Caco-2 (cell line): ENCODE data around the gene SYF2. TPM values are rescaled to one million over a fixed set of nuclear protein-coding genes. Genes with fewer than 3 reads are reported as not detected.

Source experiments
- BruUV-seq: library from RNA; stranded (reverse); fragments of 400-500 nt; replicated peaks from 2 replicates; lab custom pipeline; 2021; lab: Mats Ljungman, UMichigan
- CTCF ChIA-PET: fragments of 300-600 bp; sonication (Branson Sonifier 250); formaldehyde crosslinking; loops from one replicate; lab custom pipeline; 2022; ENCODE audit warnings: antibody characterized with exemption; lab: Charles Lee
- POLR2A ChIA-PET: fragments of 300-600 bp; sonication (Branson Sonifier 250); formaldehyde crosslinking; loops from one replicate; lab custom pipeline; 2022; ENCODE audit warnings: antibody characterized with exemption; lab: Charles Lee
- DNase-seq, 2 experiments: peaks; one replicate each; pipeline versions ENCODE4 v3.0.0 to v3.0.0-alpha.2; 2020 to 2022
- H3K27me3 ChIP-seq: replicated peaks from 2 replicates; pipeline ENCODE4 v1.6.0; 2011; ENCODE audit warnings: low read length; ENCODE audit not compliant: control insufficient read depth, insufficient read depth
- H3K36me3 ChIP-seq: 2 replicates; pipeline ENCODE4 v1.5.1; 2011; ENCODE audit warnings: low read length; ENCODE audit not compliant: control insufficient read depth, insufficient read depth
- H3K4me1 ChIP-seq: fragments of 250-450 bp; sonication (Bioruptor Pico); 2 replicates; pipeline ENCODE4 v1.5.1; 2020; ENCODE audit warnings: mild to moderate bottlenecking
- H3K4me3 ChIP-seq: 2 replicates; pipeline ENCODE4 v1.5.1; 2011; ENCODE audit warnings: low read depth, mild to moderate bottlenecking, control low read depth, low read length
- H3K9me3 ChIP-seq: fragments of 250-450 bp; sonication (Bioruptor Pico); 2 replicates; pipeline ENCODE4 v1.5.1; 2020; ENCODE audit warnings: mild to moderate bottlenecking, moderate library complexity
- H3K27ac Mint-ChIP-seq: one replicate; pipeline ENCODE4 v1.8.0; 2022; ENCODE audit warnings: mixed read lengths; ENCODE audit not compliant: unreplicated experiment
- H3K27me3 Mint-ChIP-seq: one replicate; pipeline ENCODE4 v1.8.0; 2022; ENCODE audit warnings: mixed read lengths; ENCODE audit not compliant: insufficient read depth, unreplicated experiment
- H3K36me3 Mint-ChIP-seq: one replicate; pipeline ENCODE4 v1.8.0; 2022; ENCODE audit warnings: mild to moderate bottlenecking, mixed read lengths; ENCODE audit not compliant: insufficient read depth, unreplicated experiment
- H3K4me1 Mint-ChIP-seq: one replicate; pipeline ENCODE4 v1.8.0; 2022; ENCODE audit warnings: low read depth, mixed read lengths; ENCODE audit not compliant: unreplicated experiment
- H3K4me3 Mint-ChIP-seq: one replicate; pipeline ENCODE4 v1.8.0; 2022; ENCODE audit warnings: mild to moderate bottlenecking, moderate library complexity, mixed read lengths; ENCODE audit not compliant: unreplicated experiment
- H3K9me3 Mint-ChIP-seq: one replicate; pipeline ENCODE4 v1.8.0; 2022; ENCODE audit warnings: mixed read lengths; ENCODE audit not compliant: unreplicated experiment
- intact Hi-C: fragments of 100-400 bp; cut with micrococcal nuclease; formaldehyde crosslinking; loops from one replicate; pipeline ENCODE4 v1.10.0; 2022; ENCODE audit not compliant: unreplicated experiment
- total RNA-seq: library from RNA; stranded (reverse); gene quantifications from 2 replicates; pipeline ENCODE4 v1.2.3, GENCODE V29; 2022
- TF ChIP-seq, protein P1 (sequence below), 2 experiments: fragments of 200-600 bp in 1 of 2; IDR thresholded peaks; 1 replicate in 1 of 2; 2 replicates in 1 of 2; pipeline versions ENCODE4 v1.5.1 to v1.8.0; 2011 to 2022; ENCODE audit warnings: antibody characterized with exemption in 1 of 2, control low read depth in 1 of 2, inconsistent platforms in 1 of 2, low read depth in 1 of 2, low read length in 1 of 2, mild to moderate bottlenecking in 1 of 2, moderate library complexity in 1 of 2; ENCODE audit not compliant: insufficient read depth in 1 of 2, severe bottlenecking in 1 of 2, unreplicated experiment in 1 of 2

Gene SYF2
- total RNA-seq, 1 experiment from 2014 or later: 32.3 TPM

DNA sequence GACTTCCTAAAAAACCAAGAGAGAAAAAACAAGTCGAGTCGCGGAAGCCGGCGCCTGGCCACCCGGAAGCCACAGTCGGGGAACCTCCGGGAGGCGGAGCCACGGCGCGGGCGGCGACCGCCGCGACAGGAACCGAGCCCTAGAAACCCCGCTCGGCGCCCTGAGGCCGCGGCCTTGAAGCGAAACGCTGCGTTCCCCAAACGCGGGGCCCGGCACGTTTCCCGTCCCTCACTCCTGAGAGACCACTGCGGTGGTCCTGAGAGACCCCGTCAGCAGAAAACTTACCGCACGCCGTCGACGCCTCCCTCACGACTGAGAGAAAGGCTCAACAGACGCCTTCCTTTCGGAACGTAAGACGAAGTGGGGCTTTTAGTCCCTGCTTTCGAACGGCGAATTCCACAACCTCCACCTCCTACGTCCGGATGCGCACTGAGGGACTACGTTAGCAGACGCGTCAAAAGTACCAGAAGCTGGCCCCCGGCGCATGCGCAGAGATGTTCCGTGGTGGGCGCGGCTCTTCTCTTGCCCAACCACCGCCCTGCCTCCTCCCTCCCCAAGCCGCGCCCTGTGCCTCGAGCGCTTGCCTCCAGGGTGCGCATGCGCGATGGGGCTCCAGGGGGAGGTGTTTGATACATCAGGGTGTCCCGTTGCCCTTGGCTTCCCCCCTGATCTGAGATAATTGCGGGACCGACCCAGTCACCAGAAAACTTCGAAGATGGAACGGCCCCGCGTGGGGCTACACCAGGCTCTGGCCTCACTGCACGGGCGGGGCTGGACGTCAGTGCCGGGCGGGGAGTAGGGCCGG, 14.9 kb upstream of the SYF2 start, which contains the start of gene RSRP1:
Gene RSRP1, minus strand, starts transcription at position 431 of the 805 bp plus-strand sequence. CDS start 491 bp downstream, outside the sequence.
- Mint-ChIP-seq H3K27ac (peak within 1 kb of the TSS; percentile 92), H3K9me3 (no peaks in the 10 kb centered on the region), H3K4me3 (peak within 1 kb of the TSS; percentile 95), H3K4me1 (peaks cover 7% of the 10 kb centered on the region), H3K27me3 (no peaks in the 10 kb centered on the region), H3K36me3 (peaks cover 56% of the 10 kb centered on the region)
- intact Hi-C loops: loop anchor here (2.0 kb wide), 1 partner anchor 14 kb away; the partner anchor contains the start of gene SYF2
- ChIA-PET CTCF (interaction anchor here (1.4 to 1.6 kb wide), 2 partner anchors 14 to 15 kb away, joined by 4 to 5 read pairs; partner anchors contain the start of gene SYF2), POLR2A (interaction anchor here (0.6 to 1.4 kb wide), 5 partner anchors 9 to 326 kb away, joined by 3 to 23 read pairs (median 3); partner anchors contain the start of gene SYF2)
- Histone ChIP-seq H3K4me3 (peak within 1 kb of the TSS; percentile 86), H3K36me3 (no peaks in the 10 kb centered on the region; the same call in 1 of the 2 replicates), H3K4me1 (peaks cover 12% of the 10 kb centered on the region), H3K9me3 (no peaks in the 10 kb centered on the region), H3K27me3 (no peaks in the 10 kb centered on the region)
- TF ChIP-seq, protein P1, sequence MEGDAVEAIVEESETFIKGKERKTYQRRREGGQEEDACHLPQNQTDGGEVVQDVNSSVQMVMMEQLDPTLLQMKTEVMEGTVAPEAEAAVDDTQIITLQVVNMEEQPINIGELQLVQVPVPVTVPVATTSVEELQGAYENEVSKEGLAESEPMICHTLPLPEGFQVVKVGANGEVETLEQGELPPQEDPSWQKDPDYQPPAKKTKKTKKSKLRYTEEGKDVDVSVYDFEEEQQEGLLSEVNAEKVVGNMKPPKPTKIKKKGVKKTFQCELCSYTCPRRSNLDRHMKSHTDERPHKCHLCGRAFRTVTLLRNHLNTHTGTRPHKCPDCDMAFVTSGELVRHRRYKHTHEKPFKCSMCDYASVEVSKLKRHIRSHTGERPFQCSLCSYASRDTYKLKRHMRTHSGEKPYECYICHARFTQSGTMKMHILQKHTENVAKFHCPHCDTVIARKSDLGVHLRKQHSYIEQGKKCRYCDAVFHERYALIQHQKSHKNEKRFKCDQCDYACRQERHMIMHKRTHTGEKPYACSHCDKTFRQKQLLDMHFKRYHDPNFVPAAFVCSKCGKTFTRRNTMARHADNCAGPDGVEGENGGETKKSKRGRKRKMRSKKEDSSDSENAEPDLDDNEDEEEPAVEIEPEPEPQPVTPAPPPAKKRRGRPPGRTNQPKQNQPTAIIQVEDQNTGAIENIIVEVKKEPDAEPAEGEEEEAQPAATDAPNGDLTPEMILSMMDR (IDR thresholded peaks at IDR 0.05; ENCODE audit: insufficient read depth in 1 of 2, low read depth in 1 of 2, low read length in 1 of 2, severe bottlenecking in 1 of 2, unreplicated experiment in 1 of 2): no peak
- BruUV-seq: TSS peak; percentile 80
- DNase-seq: peak; percentile 96 to 98

DNA sequence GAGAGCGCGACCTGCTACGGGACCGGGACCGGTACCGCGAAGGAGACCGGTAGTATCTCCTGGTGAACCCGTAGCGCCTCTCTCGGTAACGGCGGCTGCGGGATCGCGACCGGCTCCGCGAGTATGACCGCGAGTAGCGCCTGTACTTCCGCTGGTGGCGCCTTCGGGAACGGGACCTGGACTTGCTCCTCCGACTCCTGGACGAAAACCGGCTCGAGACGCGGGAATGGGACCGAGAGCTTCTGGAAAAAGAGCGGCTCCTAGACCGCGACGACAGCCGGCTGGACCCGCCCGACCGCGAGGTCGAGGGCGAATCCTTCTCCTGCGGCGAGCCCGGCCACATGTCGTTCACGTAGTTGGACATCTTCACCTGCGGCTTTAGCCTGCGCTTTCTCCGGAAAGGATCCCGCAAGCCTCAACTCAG, 14.3 kb upstream of the SYF2 start:
- ChIA-PET CTCF (interaction anchor here (1.4 to 1.6 kb wide), 2 partner anchors 13 to 15 kb away, joined by 4 to 5 read pairs; partner anchors contain the start of gene SYF2), POLR2A (interaction anchor here (1.0 to 1.4 kb wide), 4 partner anchors 9 to 34 kb away, joined by 3 to 23 read pairs (median 4); partner anchors contain the start of gene SYF2)
- Histone ChIP-seq H3K4me3 (peak overlapping the region; percentile 86), H3K9me3 (no peaks in the 10 kb centered on the region), H3K36me3 (no peaks in the 10 kb centered on the region; the same call in 1 of the 2 replicates), H3K27me3 (no peaks in the 10 kb centered on the region), H3K4me1 (peaks cover 12% of the 10 kb centered on the region)
- H3K27ac Mint-ChIP-seq: peak overlapping the region; percentile 92
- H3K4me3 Mint-ChIP-seq: peak overlapping the region; percentile 95
- BruUV-seq: no TSS peak
- intact Hi-C loops: loop anchor here (2.0 kb wide), 1 partner anchor 14 kb away; the partner anchor contains the start of gene SYF2
- H3K27me3 Mint-ChIP-seq: no peaks in the 10 kb centered on the region
- TF ChIP-seq, protein P1 (IDR thresholded peaks at IDR 0.05; ENCODE audit: insufficient read depth in 1 of 2, low read depth in 1 of 2, low read length in 1 of 2, severe bottlenecking in 1 of 2, unreplicated experiment in 1 of 2): no peak
- peaks cover 60% of the 10 kb centered on the region for H3K36me3 Mint-ChIP-seq
- no peaks in the 10 kb centered on the region for H3K9me3 Mint-ChIP-seq
- DNase-seq: peak in 1 of 2 experiments; percentile 35
- H3K4me1 Mint-ChIP-seq: peaks cover 7% of the 10 kb centered on the region
